ENCODE results near the gene IGF1R.

- TF ChIP-seq, protein P1, sequence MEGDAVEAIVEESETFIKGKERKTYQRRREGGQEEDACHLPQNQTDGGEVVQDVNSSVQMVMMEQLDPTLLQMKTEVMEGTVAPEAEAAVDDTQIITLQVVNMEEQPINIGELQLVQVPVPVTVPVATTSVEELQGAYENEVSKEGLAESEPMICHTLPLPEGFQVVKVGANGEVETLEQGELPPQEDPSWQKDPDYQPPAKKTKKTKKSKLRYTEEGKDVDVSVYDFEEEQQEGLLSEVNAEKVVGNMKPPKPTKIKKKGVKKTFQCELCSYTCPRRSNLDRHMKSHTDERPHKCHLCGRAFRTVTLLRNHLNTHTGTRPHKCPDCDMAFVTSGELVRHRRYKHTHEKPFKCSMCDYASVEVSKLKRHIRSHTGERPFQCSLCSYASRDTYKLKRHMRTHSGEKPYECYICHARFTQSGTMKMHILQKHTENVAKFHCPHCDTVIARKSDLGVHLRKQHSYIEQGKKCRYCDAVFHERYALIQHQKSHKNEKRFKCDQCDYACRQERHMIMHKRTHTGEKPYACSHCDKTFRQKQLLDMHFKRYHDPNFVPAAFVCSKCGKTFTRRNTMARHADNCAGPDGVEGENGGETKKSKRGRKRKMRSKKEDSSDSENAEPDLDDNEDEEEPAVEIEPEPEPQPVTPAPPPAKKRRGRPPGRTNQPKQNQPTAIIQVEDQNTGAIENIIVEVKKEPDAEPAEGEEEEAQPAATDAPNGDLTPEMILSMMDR (IDR thresholded peaks at IDR 0.05) = no peak
- TF ChIP-seq POLR2AphosphoS5 (IDR thresholded peaks at IDR 0.05) (no peak), POLR2A (IDR thresholded peaks at IDR 0.05) (no peak)
Observed at GRCh38 chr15:98889930-98890695, 241.8 kb downstream of the IGF1R start.
